OCI-LY7 (cell line): ENCODE data around the gene OXCT2. TPM values are rescaled to one million over a fixed set of nuclear protein-coding genes. Genes with fewer than 3 reads are reported as not detected.

Experiments
- BruUV-seq: library from RNA; stranded (reverse); fragments of 400-500 nt; replicated peaks from 2 replicates; lab custom pipeline; 2021; lab: Mats Ljungman, UMichigan
- CTCF ChIA-PET: fragments of 300-600 bp; sonication (Branson Sonifier 250); formaldehyde crosslinking; loops from one replicate; lab custom pipeline; 2022; ENCODE audit warnings: antibody characterized with exemption; ENCODE audit not compliant: unreplicated experiment; lab: Charles Lee
- POLR2A ChIA-PET: fragments of 300-600 bp; sonication (Branson Sonifier 250); formaldehyde crosslinking; loops from one replicate; lab custom pipeline; 2022; ENCODE audit warnings: antibody characterized with exemption; lab: Charles Lee
- DNase-seq: peaks from one replicate; pipeline ENCODE4 v3.0.0-alpha.2; 2015; ENCODE audit warnings: low spot score
- H2AFZ ChIP-seq: fragments of 200-600 bp; sonication (generic), shearing (Covaris generic); 2 replicates; pipeline ENCODE4 v1.6.1; 2014; ENCODE audit warnings: mild to moderate bottlenecking, antibody characterized with exemption, low read length, moderate library complexity
- H3K27ac ChIP-seq: fragments of 200-600 bp; sonication (generic); 2 replicates; pipeline ENCODE4 v1.5.1; 2014; ENCODE audit warnings: mixed run types, low read depth, mild to moderate bottlenecking, moderate library complexity, low read length, inconsistent platforms; ENCODE audit not compliant: poor library complexity, severe bottlenecking
- H3K36me3 ChIP-seq: fragments of 200-600 bp; sonication (generic); 2 replicates; pipeline ENCODE4 v1.6.1; 2014; ENCODE audit warnings: mild to moderate bottlenecking, antibody characterized with exemption, low read length, moderate library complexity, mixed read lengths; ENCODE audit not compliant: insufficient read depth
- H3K4me1 ChIP-seq: fragments of 200-600 bp; sonication (generic); 2 replicates; pipeline ENCODE4 v1.5.1; 2014; ENCODE audit warnings: mild to moderate bottlenecking, low read length; ENCODE audit not compliant: insufficient read depth, poor library complexity, severe bottlenecking
- H3K4me2 ChIP-seq: fragments of 200-600 bp; sonication (generic); 2 replicates; pipeline ENCODE4 v1.6.1; 2014; ENCODE audit warnings: mild to moderate bottlenecking, low read length
- H3K4me3 ChIP-seq: fragments of 200-600 bp; sonication (generic); 2 replicates; pipeline ENCODE4 v1.5.1; 2014; ENCODE audit warnings: mild to moderate bottlenecking, low read depth, low read length; ENCODE audit not compliant: poor library complexity, severe bottlenecking
- H3K79me2 ChIP-seq: fragments of 200-600 bp; sonication (generic); 2 replicates; pipeline ENCODE4 v1.6.1; 2016; ENCODE audit warnings: low read depth, mild to moderate bottlenecking, low read length, moderate library complexity, mixed read lengths; ENCODE audit not compliant: insufficient read depth
- H3K9me2 ChIP-seq: fragments of 200-600 bp; sonication (generic); 2 replicates; pipeline ENCODE4 v1.6.1; 2016; ENCODE audit warnings: mild to moderate bottlenecking, low read length, mixed read lengths; ENCODE audit not compliant: insufficient read depth
- H3K9me3 ChIP-seq: fragments of 200-600 bp; sonication (generic); 2 replicates; pipeline ENCODE4 v1.6.1; 2014; ENCODE audit warnings: mild to moderate bottlenecking, mixed run types, low read length, mixed read lengths
- H4K20me1 ChIP-seq: fragments of 200-600 bp; sonication (generic); 2 replicates; pipeline ENCODE4 v1.6.1; 2014; ENCODE audit warnings: mild to moderate bottlenecking, antibody characterized with exemption, low read length, moderate library complexity, mixed read lengths; ENCODE audit not compliant: insufficient read depth
- CTCF ChIP-seq: fragments of 200-600 bp; sonication (generic); conservative IDR thresholded peaks from 2 replicates; pipeline ENCODE4 v1.5.1; 2014; ENCODE audit warnings: mild to moderate bottlenecking, antibody characterized with exemption, low read length, moderate library complexity, mixed read lengths
- EZH2phosphoT487 ChIP-seq: fragments of 200-600 bp; sonication (generic); IDR thresholded peaks from 2 replicates; pipeline ENCODE4 v1.6.1; 2018; ENCODE audit warnings: low read depth, borderline replicate concordance, mild to moderate bottlenecking, mixed run types, antibody characterized with exemption, low read length, moderate library complexity, mixed read lengths
- intact Hi-C: fragments of 100-400 bp; cut with micrococcal nuclease; formaldehyde crosslinking; loops from one replicate; pipeline ENCODE4 v1.10.0; 2022; ENCODE audit not compliant: unreplicated experiment
- total RNA-seq, 2 experiments: library from RNA; depleted of rRNA in 1 of 2; stranded (reverse); fragments of >200 nt in 1 of 2; shearing (Covaris generic) in 1 of 2; gene quantifications; 2 replicates each; pipeline ENCODE4 v1.2.3, GENCODE V29; 2014 to 2022

Gene OXCT2
- total RNA-seq, 2 experiments from 2014 or later: 0.17 to 0.79 TPM

GRCh38 chr1:39733161-39733560 is 38.0 kb downstream of the OXCT2 start:
- BruUV-seq: no TSS peak

GRCh38 chr1:39732730-39733129 is 38.4 kb downstream of the OXCT2 start:
- H2AFZ ChIP-seq: no peak overlapping the region
- intact Hi-C loops: no loop called here
- CTCF ChIA-PET: no interaction called here
- no peak overlapping the region for H3K27ac ChIP-seq
- BruUV-seq: no TSS peak
- POLR2A ChIA-PET: no interaction called here
- H3K9me2 ChIP-seq: no peaks in the 10 kb centered on the region
- H3K36me3 ChIP-seq: no peaks in the 10 kb centered on the region
- TF ChIP-seq EZH2phosphoT487 (no peak), CTCF (no peak)
- H3K4me2 ChIP-seq: no peak overlapping the region
- no peaks in the 10 kb centered on the region for H3K9me3 ChIP-seq
- H3K4me1 ChIP-seq: no peaks in the 10 kb centered on the region
- H3K4me3 ChIP-seq: no peak overlapping the region
- H3K79me2 ChIP-seq: no peaks in the 10 kb centered on the region
- no peaks in the 10 kb centered on the region for H4K20me1 ChIP-seq
- DNase-seq: no peak

More at GRCh38 chr1:39733161-39733560, 38.0 kb downstream of the OXCT2 start:
- no peak overlapping the region for H3K4me2 ChIP-seq
- H4K20me1 ChIP-seq: no peaks in the 10 kb centered on the region
- no peak overlapping the region for H3K27ac ChIP-seq
- H3K36me3 ChIP-seq: no peaks in the 10 kb centered on the region
- intact Hi-C loops: no loop called here
- peaks cover 2% of the 10 kb centered on the region for H3K4me1 ChIP-seq
- no peaks in the 10 kb centered on the region for H3K9me3 ChIP-seq
- ChIA-PET POLR2A (no interaction called here), CTCF (no interaction called here)
- no peak overlapping the region for H3K4me3 ChIP-seq
- no peak overlapping the region for H2AFZ ChIP-seq
- no peak for TF ChIP-seq CTCF
- DNase-seq: no peak
- H3K79me2 ChIP-seq: no peaks in the 10 kb centered on the region
- H3K9me2 ChIP-seq: no peaks in the 10 kb centered on the region

- Histone ChIP-seq H2AFZ (no peak overlapping the region), H3K79me2 (no peaks in the 10 kb centered on the region), H3K9me3 (no peaks in the 10 kb centered on the region), H4K20me1 (no peaks in the 10 kb centered on the region), H3K36me3 (no peaks in the 10 kb centered on the region), H3K27ac (no peak overlapping the region), H3K4me3 (no peak overlapping the region), H3K9me2 (no peaks in the 10 kb centered on the region), H3K4me1 (no peaks in the 10 kb centered on the region), H3K4me2 (no peak overlapping the region)
- BruUV-seq: no TSS peak
- intact Hi-C loops: no loop called here
- TF ChIP-seq CTCF (no peak), EZH2phosphoT487 (no peak)
- POLR2A ChIA-PET: interaction anchor here (1.0 kb wide), 1 partner anchor 9 kb away, joined by 5 read pairs; the partner anchor contains the start of gene PPIE
- CTCF ChIA-PET: no interaction called here
- DNase-seq: no peak
These were observed 41.3 kb downstream of the OXCT2 start for GRCh38 chr1:39729842-39730241.
